ENCODE results near the gene CTDP1.

CTDP1 gene

GRCh38 chr18:79786304-79786703 lies 106.7 kb downstream of the CTDP1 start:
- DNase-seq, result no peak

- peak; percentile 88 for DNase-seq
These were observed 107.4 kb downstream of the CTDP1 start for GRCh38 chr18:79786786-79787526.

GRCh38 chr18:79787527-79787864 lies 107.9 kb downstream of the CTDP1 start:
- no peak for DNase-seq

- no peak for DNase-seq
These were observed 108.5 kb downstream of the CTDP1 start for GRCh38 chr18:79787865-79788733.

- no peak for DNase-seq
These were observed 109.1 kb downstream of the CTDP1 start for GRCh38 chr18:79788734-79789085.

- no peak for DNase-seq
These were observed 109.7 kb downstream of the CTDP1 start for GRCh38 chr18:79789091-79789891.

- no peak for DNase-seq
These were observed 110.6 kb downstream of the CTDP1 start for GRCh38 chr18:79789901-79790890.

GRCh38 chr18:79790996-79791972 lies 111.7 kb downstream of the CTDP1 start:
- DNase-seq, result peak; percentile 99

GRCh38 chr18:79792096-79792987 lies 112.7 kb downstream of the CTDP1 start:
- DNase-seq, result peak; percentile 62

- DNase-seq, result peak; percentile 79
These were observed 113.4 kb downstream of the CTDP1 start for GRCh38 chr18:79792988-79793355.

GRCh38 chr18:79794846-79795245 lies 115.2 kb downstream of the CTDP1 start:
- no peak for DNase-seq

GRCh38 chr18:79795446-79795845 lies 115.8 kb downstream of the CTDP1 start:
- no peak for DNase-seq

- no peak for DNase-seq
These were observed 116.4 kb downstream of the CTDP1 start for GRCh38 chr18:79796016-79796415.

GRCh38 chr18:79796531-79797405 lies 117.2 kb downstream of the CTDP1 start:
- no peak for DNase-seq

GRCh38 chr18:79797518-79798345 lies 118.1 kb downstream of the CTDP1 start, which contains the start of gene KCNG2:
KCNG2 (plus strand) TSS chr18:79797938; CDS start chr18:79863668, 65,730 bp downstream.
- no peak for DNase-seq

- no peak for DNase-seq
These were observed 118.9 kb downstream of the CTDP1 start for GRCh38 chr18:79798346-79798998.

- DNase-seq, result no peak
These were observed 119.4 kb downstream of the CTDP1 start for GRCh38 chr18:79798999-79799370.

All from GF-D8 (cell line).